ENCODE measurements around the gene DICER1. TPM values are rescaled to one million over a fixed set of nuclear protein-coding genes. Genes with fewer than 3 reads are reported as not detected.
A peak's percentile ranks its signal among the peaks of the same experiment; 100 is the strongest.

DICER1 gene
- total RNA-seq, 4 donors from 2014 or later = 38.3 to 124 (median 54.4) TPM

- Histone ChIP-seq H3K4me3 (no peak overlapping the region), H3K4me1 (peaks cover 55% of the 10 kb centered on the region), H3K27ac (peak overlapping the region; percentile 63), H3K27me3 (no peaks in the 10 kb centered on the region), H3K36me3 (no peaks in the 10 kb centered on the region), H3K9me3 (peaks cover 6% of the 10 kb centered on the region)
- whole genome bisulfite sequencing = 58% methylated on average over 7 of the region's 10 CpGs
- no peak for DNase-seq (ENCODE audit: low spot score in 2 of 2)
- TF ChIP-seq POLR2AphosphoS5 (IDR thresholded peaks at IDR 0.05) (no peak), EP300 (IDR thresholded peaks at IDR 0.05) (no peak), POLR2A (IDR thresholded peaks at IDR 0.05) (no peak)
Measured at GRCh38 chr14:95146079-95146771, 11.1 kb downstream of the DICER1 start.

GRCh38 chr14:95144849-95145248, 12.5 kb downstream of the DICER1 start:
- no peak overlapping the region for H3K4me3 ChIP-seq
- no peaks in the 10 kb centered on the region for H3K27me3 ChIP-seq
- TF ChIP-seq CTCF (IDR thresholded peaks at IDR 0.05) (no peak), EP300 (IDR thresholded peaks at IDR 0.05) (no peak)
- DNase-seq (ENCODE audit: low spot score in 2 of 2) = no peak
- peaks cover 66% of the 10 kb centered on the region for H3K4me1 ChIP-seq
- H3K36me3 ChIP-seq = no peaks in the 10 kb centered on the region
- H3K27ac ChIP-seq = no peak overlapping the region
- peaks cover 6% of the 10 kb centered on the region for H3K9me3 ChIP-seq
- 96% methylated on average over 2 of the region's 2 CpGs for whole genome bisulfite sequencing

GRCh38 chr14:95143808-95144620, 13.3 kb downstream of the DICER1 start:
- DNase-seq (ENCODE audit: low spot score in 2 of 2) = no peak
- peaks cover 65% of the 10 kb centered on the region for H3K4me1 ChIP-seq
- peak overlapping the region; percentile 50 for H3K27ac ChIP-seq
- TF ChIP-seq POLR2AphosphoS5 (IDR thresholded peaks at IDR 0.05) (no peak), CTCF (IDR thresholded peaks at IDR 0.05) (no peak), EP300 (IDR thresholded peaks at IDR 0.05) (no peak), POLR2A (IDR thresholded peaks at IDR 0.05) (no peak)
- WGBS = 72% methylated on average over 4 of the region's 4 CpGs
- peaks cover 6% of the 10 kb centered on the region for H3K9me3 ChIP-seq
- peak overlapping the region; percentile 13 for H3K4me3 ChIP-seq
- no peaks in the 10 kb centered on the region for H3K27me3 ChIP-seq
- no peaks in the 10 kb centered on the region for H3K36me3 ChIP-seq

GRCh38 chr14:95142208-95142607, 15.1 kb downstream of the DICER1 start:
- H3K4me1 ChIP-seq = peaks cover 70% of the 10 kb centered on the region
- DNase-seq (ENCODE audit: low spot score in 2 of 2) = no peak

GRCh38 chr14:95141684-95142083, 15.6 kb downstream of the DICER1 start:
- no peak overlapping the region for H3K27ac ChIP-seq
- H3K27me3 ChIP-seq = no peaks in the 10 kb centered on the region
- no peak overlapping the region for H3K4me3 ChIP-seq
- no peak for DNase-seq (ENCODE audit: low spot score in 2 of 2)
- H3K36me3 ChIP-seq = no peaks in the 10 kb centered on the region
- H3K9me3 ChIP-seq = peaks cover 6% of the 10 kb centered on the region
- 34% methylated on average over 1 of the region's 1 CpG for WGBS
- H3K4me1 ChIP-seq = peaks cover 75% of the 10 kb centered on the region
- no peak for TF ChIP-seq CTCF (IDR thresholded peaks at IDR 0.05)
- no peak for TF ChIP-seq EP300 (IDR thresholded peaks at IDR 0.05)
- no peak for TF ChIP-seq POLR2A (IDR thresholded peaks at IDR 0.05)
- TF ChIP-seq POLR2AphosphoS5 (IDR thresholded peaks at IDR 0.05) = no peak

More at GRCh38 chr14:95142208-95142607, 15.1 kb downstream of the DICER1 start:
- no peaks in the 10 kb centered on the region for H3K27me3 ChIP-seq
- no peak for TF ChIP-seq POLR2A (IDR thresholded peaks at IDR 0.05)
- TF ChIP-seq CTCF (IDR thresholded peaks at IDR 0.05) = no peak
- no peak for TF ChIP-seq EP300 (IDR thresholded peaks at IDR 0.05)
- peaks cover 6% of the 10 kb centered on the region for H3K9me3 ChIP-seq
- no peaks in the 10 kb centered on the region for H3K36me3 ChIP-seq
- no peak overlapping the region for H3K4me3 ChIP-seq
- no peak overlapping the region for H3K27ac ChIP-seq
- 95% methylated on average over 2 of the region's 2 CpGs for WGBS
